NCI-H82 (cell line): ENCODE data around the gene FYN.

ENCODE experiments used
- DNase-seq: peaks from one replicate; lab custom pipeline; 2025; lab: John Stamatoyannopoulos, UW

Gene FYN

DNA sequence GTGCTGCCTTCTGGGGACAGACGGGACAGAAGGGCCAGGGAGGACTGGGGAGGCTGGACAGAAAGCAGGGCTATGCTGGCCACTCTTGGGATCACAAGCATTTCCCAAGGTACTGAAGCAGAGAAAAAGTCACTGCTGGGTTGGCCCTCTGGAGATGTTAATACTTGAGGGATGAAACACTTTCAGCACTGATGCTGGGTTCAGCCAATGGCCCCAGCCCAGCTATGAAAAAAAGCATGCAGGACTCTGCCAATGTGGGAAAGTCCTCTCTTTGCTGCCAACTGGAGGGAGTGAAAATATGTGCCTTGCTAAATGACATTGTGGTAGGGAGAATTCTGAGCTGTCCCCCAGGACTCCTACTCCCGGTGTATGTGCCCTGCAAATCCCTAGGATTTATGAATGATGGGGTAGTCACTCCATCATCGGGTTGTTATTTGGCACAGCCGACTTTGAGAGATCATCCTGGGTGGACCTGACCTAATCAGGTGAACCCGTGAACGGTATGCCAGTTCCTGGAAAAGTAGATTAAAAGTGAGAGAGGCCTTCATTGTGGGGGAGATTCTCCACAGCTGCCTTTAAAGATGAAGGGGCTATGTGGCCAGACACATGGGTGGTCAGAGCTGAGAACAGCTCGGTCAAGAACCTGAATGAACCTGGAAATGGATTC is 147.7 kb downstream of the FYN start:
- DNase-seq, result no peak

DNA sequence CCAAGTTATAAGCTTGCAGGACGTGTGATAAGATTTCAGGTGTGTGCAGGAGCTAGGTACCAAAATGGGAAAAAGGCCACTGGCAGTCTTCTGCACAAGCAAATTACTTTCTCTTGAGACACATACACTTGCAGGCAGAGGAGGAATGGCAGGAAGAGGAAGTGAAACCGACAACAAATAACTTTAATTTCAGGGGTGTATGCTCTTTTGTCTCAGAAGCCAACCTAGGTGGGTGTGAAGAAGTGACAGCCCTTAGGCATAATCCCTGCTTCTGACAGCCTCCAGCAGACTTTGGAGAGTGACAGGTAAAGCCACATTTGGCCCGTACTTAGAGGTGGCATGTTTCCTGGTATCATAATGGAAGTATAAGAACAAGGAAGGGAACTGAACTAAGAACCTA is 148.7 kb downstream of the FYN start:
- no peak for DNase-seq

DNA sequence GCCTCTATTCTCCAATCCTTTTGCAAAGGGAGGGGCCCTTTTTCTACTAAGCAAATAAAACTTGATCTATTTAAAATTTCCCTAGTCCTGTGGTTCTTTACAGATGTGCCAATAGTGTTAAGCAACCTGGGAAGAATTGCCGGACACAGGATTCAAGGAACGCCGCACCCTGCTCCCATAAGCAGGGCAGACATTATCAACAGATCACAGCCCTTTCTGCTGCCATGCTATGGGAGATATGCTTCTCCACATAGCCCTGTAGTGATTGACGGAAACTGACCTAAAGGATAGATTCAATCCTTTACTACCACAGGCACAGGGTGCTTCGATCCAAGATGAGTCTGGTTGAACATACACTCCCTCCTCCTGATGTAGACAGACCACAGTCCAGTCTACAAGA is 149.2 kb downstream of the FYN start:
- no peak for DNase-seq

DNA sequence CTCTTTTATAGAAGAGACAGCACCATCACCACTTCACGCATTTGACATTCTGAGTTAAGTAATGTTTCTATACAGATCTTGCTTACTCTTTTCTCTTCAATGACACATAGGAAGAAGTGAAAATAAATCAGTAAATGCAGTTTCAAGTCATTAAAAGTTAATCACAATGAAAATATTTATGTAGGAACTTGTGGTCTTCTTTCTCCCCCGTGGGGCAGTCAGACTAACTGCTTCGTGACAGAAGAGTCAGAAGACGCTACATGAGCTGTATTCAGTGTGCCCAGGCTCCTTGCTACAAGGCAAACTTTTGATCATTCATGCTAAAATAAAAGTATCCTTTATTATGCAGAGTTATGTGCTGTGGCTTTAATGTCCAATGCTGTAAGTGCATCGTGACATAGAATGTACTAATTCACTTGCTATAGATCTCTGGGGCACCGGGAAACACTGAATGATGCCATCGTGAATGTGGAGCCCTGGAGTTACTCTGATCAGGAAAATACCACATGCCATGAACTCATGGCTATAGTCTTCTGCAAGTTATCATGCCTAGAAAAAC is 149.8 kb downstream of the FYN start:
- no peak for DNase-seq

DNA sequence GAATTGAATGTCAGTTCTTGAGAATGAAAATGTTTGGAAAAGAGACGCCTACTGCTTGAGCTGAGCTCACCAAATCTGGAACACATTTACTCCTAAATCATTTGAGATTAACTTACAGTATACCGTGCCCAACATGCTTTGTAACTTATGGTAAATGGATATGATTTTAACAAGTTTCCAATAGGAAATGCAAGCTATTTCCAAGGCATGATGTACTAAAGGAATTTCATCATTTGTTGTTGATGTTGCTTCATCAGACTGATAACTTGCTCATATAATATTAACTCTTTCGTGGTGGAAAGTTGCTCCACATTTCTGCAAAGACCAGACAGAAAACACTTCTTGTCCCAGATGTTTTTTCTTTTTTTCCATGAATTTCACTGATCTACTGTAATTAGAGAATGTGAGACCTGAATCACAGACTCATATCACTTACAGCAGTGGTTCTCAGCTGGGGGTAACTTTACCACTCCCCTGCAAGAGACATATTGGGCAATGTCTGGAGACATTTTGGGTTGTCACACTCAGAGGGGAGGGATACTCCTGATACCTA is 151.0 kb downstream of the FYN start:
- DNase-seq, result no peak

DNA sequence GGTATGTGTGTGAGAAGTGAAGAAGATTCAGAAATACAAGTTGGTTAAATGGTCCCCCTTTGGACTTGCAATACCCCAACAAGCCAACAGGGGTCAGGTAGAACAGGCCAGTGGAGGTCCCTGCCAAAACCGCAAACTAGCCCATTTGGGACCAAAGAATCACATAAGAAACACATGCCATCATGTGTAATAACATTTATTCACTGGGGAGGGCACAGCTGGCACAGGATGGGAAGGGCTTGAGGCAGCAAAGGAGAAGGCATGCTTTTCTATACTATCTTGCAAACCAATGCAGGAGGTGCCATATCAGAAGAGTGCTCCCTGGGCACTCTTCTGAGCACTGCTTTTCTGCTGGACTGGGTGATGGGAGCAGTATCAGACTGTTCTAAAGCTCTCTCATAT is 151.5 kb downstream of the FYN start:
- DNase-seq, result peak; percentile 41

DNA sequence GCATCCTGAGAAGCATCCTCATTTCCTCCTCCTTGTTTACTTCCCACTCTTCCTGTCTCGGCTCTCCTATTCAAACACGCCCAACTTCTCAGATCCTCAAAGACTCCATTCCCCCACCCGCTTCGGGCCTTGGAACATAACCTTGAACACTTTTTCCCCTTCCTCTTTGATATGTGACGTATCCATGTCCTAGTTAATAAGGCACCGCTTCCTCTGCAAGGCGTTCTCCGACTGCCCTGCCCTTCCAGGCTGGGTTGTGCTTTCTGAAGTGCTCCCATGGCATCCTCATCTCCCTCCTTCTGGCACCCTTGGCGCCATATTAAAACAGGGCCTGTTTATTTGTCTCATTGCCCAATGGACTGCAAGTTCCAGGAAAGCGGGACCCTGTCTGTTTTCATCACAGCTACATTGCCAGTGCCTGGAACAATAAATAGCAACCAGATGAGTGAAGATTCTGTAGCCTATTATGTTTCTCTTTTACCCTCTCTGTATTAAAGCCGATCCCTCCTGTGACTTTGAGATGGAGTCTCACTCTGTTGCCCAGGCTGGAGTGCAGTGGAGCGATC is 152.2 kb downstream of the FYN start:
- no peak for DNase-seq

GRCh38 chr6:111718990-111719389 is 154.3 kb downstream of the FYN start:
- DNase-seq, result no peak

- no peak for DNase-seq
These were observed 154.9 kb downstream of the FYN start for GRCh38 chr6:111718326-111718725.

- DNase-seq, result no peak
These were observed 155.6 kb downstream of the FYN start for GRCh38 chr6:111717621-111718020.

GRCh38 chr6:111716325-111716724 is 156.9 kb downstream of the FYN start:
- DNase-seq, result no peak

DNA sequence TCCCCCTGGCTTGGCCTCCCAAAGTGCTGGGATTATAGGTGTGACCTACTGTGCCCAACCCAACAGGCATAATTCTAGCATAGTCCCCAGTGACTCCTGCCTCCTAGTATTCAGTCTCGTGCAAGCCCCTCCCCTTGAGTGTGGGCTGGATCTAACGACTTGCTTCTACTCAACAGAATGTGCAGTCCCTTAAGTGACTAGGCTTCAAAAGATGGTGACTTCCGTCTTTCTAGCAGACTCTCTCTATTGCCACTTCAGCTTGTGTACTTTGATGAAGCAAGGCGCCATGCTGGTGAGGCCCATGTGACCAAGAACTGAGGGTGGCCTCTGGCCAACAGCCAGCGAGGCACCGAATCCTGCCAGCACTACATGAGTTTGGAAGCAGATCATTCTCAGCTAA is 157.9 kb downstream of the FYN start:
- DNase-seq, result no peak

DNA sequence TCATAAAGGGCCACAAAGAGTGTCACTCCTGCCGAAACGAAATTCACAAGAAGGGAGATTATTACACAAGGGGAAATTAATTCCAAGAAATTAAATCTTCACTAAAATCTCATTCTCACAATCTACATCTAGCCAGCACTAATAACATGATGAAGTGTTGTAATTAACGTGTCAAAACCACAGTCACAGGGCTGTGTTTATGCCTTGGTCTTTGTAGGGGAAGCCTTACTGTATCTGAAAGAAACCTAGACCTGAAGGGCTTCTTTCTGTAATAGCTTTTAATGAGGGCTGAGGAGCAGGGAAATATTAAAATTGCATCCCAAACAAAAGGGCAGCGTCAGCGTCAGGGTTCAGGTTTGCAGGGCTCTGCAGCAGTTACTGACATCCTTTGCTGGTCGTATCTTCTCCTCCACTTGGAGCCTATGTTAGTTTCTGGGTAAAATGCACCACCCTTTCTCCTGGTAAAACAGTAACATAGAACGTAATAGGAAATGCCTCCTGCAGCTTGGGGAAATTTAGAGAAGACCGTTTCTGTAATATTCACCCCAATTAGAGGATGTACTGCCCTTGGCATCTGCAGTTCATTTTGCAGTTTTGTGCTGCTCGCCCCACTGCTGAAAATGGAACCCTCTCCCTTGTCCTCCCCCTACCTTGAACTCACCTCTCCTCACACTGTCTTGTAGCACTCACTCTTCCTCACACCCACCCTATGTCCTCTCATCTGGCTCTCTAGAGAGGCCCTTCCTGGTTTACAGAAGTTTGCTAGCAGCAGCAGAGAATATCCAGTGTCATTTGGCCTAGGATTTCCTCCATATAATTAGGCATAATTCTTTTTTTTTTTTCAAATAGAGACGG is 158.6 kb downstream of the FYN start:
- DNase-seq, result no peak

DNA sequence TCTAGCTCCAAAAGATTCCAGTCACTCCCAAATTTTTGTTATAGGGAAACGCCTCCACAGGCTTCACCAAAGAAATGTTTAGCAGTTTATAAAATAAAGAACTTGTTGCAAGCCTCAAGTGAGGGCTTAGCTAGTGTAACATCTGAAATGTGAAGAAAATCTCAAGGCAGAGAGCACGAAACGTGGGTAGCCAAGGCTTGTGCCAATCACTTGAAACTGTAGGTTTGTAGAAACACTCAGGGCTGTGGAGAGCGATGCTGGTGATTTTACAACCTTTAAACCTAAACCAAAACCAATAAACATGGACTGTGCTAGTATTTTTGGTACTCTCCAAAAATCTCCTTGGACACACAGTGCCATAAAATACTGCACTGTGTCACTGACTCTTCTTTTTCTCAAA is 159.4 kb downstream of the FYN start:
- DNase-seq, result no peak

- DNase-seq, result no peak
These were observed 160.0 kb downstream of the FYN start for GRCh38 chr6:111713236-111713635.

DNA sequence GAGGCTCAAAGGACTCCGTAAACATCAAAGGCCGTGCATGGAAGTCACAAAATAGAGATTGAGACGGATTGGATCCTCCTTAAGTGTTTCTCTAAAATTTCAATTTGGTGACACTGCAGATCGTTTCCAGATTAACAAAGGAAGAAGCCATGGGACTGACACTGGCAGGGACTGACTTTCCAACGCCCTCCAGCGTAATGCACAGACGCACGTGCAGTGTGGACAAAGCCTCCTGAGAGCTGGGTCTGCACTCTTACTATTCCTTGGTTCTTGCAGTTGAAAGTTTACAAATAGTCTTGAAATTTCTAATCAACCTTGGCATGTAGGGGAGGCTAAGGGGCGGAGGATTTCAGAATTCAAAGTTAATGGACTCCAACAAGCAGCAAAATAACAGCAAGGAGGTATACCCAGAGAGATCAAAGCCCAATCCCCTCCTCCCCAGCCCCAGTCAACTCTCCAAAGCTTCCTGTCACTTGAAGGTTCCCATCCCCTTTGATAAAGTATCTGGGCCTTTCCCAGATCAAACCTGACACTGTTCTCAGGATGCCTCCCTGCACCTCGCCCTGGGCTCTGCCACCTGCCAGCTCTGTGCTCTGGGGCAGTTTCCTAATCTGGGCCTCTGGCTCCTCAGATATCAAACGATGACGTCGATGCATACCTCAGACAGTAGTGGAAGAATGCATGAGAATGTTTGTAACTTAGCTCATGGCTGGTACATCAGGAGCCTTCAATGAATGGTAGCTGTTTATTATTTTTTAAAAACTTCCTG is 161.1 kb downstream of the FYN start:
- DNase-seq, result peak; percentile 59

- peak; percentile 95 for DNase-seq
These were observed 161.8 kb downstream of the FYN start for GRCh38 chr6:111711476-111711875.

DNA sequence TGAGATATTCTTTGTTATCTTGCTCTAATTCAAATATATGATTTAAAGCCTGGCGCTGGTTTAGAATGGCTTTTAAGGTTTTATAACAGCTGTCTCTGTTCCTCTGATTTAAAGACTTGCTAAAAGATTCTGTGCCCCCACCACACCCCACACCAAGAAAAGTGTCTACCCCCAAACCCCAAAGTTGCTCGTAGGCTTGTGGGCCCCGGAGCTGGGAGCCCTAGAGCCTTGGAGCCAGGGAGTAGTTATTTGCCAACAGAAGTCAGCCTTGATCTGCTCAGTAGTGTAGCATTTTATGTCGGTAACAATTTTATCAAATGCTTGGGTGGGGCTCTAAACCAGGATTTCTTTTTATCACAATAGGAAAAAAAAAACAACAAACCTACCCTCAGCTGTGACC is 162.3 kb downstream of the FYN start:
- no peak for DNase-seq

GRCh38 chr6:111710439-111710838 is 162.8 kb downstream of the FYN start:
- no peak for DNase-seq

DNA sequence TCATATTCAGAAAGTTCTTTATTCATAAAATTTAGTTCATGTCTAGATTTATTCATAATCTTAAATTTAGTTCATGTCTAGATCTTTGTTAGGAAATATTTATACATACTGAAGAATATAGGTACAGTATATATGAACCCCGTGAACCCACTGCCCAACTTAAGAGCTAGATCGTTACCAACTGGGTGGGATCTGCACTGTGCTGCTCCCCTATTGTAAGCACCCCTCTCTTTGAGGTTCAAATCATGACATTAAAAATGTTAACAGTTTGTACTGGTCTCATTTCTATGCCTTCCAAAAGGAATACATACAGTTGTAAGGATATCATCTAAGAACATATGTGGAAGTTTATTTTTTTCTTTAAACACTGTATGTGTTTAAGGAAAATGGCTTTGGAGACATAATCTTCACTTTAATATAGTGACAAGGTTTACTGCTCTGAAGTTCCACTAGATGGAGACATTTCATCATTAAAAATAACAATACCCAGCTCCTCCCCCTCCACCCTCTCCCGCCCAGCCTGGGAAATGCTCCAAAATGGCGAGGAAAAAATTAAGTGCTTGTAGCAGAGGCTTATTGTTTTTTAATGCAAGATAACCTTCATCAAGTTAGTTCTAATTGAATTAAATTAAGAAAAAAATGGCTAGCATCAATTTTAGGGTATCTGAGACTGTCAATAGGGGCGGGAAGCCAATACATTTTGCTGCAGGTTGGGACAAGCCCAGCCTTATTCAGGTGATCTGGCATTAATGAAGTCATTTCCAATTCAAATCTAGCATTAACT is 163.4 kb downstream of the FYN start:
- DNase-seq, result peak; percentile 86

GRCh38 chr6:111709201-111709600 is 164.1 kb downstream of the FYN start:
- DNase-seq, result peak; percentile 37
